GM12892 (cell line): ENCODE results near the gene RBPMS2.

Experiments used
- POLR2A ChIP-seq: IDR thresholded peaks from 2 replicates; pipeline ENCODE4 v1.6.1; 2011; ENCODE audit warnings: low read depth, low read length, control low read depth
- POLR2AphosphoS5 ChIP-seq: IDR thresholded peaks from 2 replicates; pipeline ENCODE4 v1.6.1; 2011; ENCODE audit warnings: low read depth, low read length, control low read depth

- TF ChIP-seq POLR2A (no peak), POLR2AphosphoS5 (no peak)
Measured at GRCh38 chr15:64766058-64766457, 9.3 kb downstream of the RBPMS2 start.
